OCI-LY7 (cell line): Measurements from ENCODE around the gene SP1. TPM values are rescaled to one million over a fixed set of nuclear protein-coding genes. Genes with fewer than 3 reads are reported as not detected.
"Not testable (repeated sequence)": the region's sequence is repeated elsewhere in the genome, so short reads cannot be mapped to it uniquely, and the experiment has no call there.

ENCODE experiments used
- BruUV-seq: library from RNA; stranded (reverse); fragments of 400-500 nt; replicated peaks from 2 replicates; lab custom pipeline; 2021; lab: Mats Ljungman, UMichigan
- CTCF ChIA-PET: fragments of 300-600 bp; sonication (Branson Sonifier 250); formaldehyde crosslinking; loops from one replicate; lab custom pipeline; 2022; ENCODE audit warnings: antibody characterized with exemption; ENCODE audit not compliant: unreplicated experiment; lab: Charles Lee
- POLR2A ChIA-PET: fragments of 300-600 bp; sonication (Branson Sonifier 250); formaldehyde crosslinking; loops from one replicate; lab custom pipeline; 2022; ENCODE audit warnings: antibody characterized with exemption; lab: Charles Lee
- DNase-seq: peaks from one replicate; pipeline ENCODE4 v3.0.0-alpha.2; 2015; ENCODE audit warnings: low spot score
- H2AFZ ChIP-seq: fragments of 200-600 bp; sonication (generic), shearing (Covaris generic); 2 replicates; pipeline ENCODE4 v1.6.1; 2014; ENCODE audit warnings: mild to moderate bottlenecking, antibody characterized with exemption, low read length, moderate library complexity
- H3K27ac ChIP-seq: fragments of 200-600 bp; sonication (generic); 2 replicates; pipeline ENCODE4 v1.5.1; 2014; ENCODE audit warnings: mixed run types, low read depth, mild to moderate bottlenecking, moderate library complexity, low read length, inconsistent platforms; ENCODE audit not compliant: poor library complexity, severe bottlenecking
- H3K36me3 ChIP-seq: fragments of 200-600 bp; sonication (generic); 2 replicates; pipeline ENCODE4 v1.6.1; 2014; ENCODE audit warnings: mild to moderate bottlenecking, antibody characterized with exemption, low read length, moderate library complexity, mixed read lengths; ENCODE audit not compliant: insufficient read depth
- H3K4me1 ChIP-seq: fragments of 200-600 bp; sonication (generic); 2 replicates; pipeline ENCODE4 v1.5.1; 2014; ENCODE audit warnings: mild to moderate bottlenecking, low read length; ENCODE audit not compliant: insufficient read depth, poor library complexity, severe bottlenecking
- H3K4me2 ChIP-seq: fragments of 200-600 bp; sonication (generic); 2 replicates; pipeline ENCODE4 v1.6.1; 2014; ENCODE audit warnings: mild to moderate bottlenecking, low read length
- H3K4me3 ChIP-seq: fragments of 200-600 bp; sonication (generic); 2 replicates; pipeline ENCODE4 v1.5.1; 2014; ENCODE audit warnings: mild to moderate bottlenecking, low read depth, low read length; ENCODE audit not compliant: poor library complexity, severe bottlenecking
- H3K79me2 ChIP-seq: fragments of 200-600 bp; sonication (generic); 2 replicates; pipeline ENCODE4 v1.6.1; 2016; ENCODE audit warnings: low read depth, mild to moderate bottlenecking, low read length, moderate library complexity, mixed read lengths; ENCODE audit not compliant: insufficient read depth
- H3K9me2 ChIP-seq: fragments of 200-600 bp; sonication (generic); 2 replicates; pipeline ENCODE4 v1.6.1; 2016; ENCODE audit warnings: mild to moderate bottlenecking, low read length, mixed read lengths; ENCODE audit not compliant: insufficient read depth
- H3K9me3 ChIP-seq: fragments of 200-600 bp; sonication (generic); 2 replicates; pipeline ENCODE4 v1.6.1; 2014; ENCODE audit warnings: mild to moderate bottlenecking, mixed run types, low read length, mixed read lengths
- H4K20me1 ChIP-seq: fragments of 200-600 bp; sonication (generic); 2 replicates; pipeline ENCODE4 v1.6.1; 2014; ENCODE audit warnings: mild to moderate bottlenecking, antibody characterized with exemption, low read length, moderate library complexity, mixed read lengths; ENCODE audit not compliant: insufficient read depth
- EZH2phosphoT487 ChIP-seq: fragments of 200-600 bp; sonication (generic); IDR thresholded peaks from 2 replicates; pipeline ENCODE4 v1.6.1; 2018; ENCODE audit warnings: low read depth, borderline replicate concordance, mild to moderate bottlenecking, mixed run types, antibody characterized with exemption, low read length, moderate library complexity, mixed read lengths
- intact Hi-C: fragments of 100-400 bp; cut with micrococcal nuclease; formaldehyde crosslinking; loops from one replicate; pipeline ENCODE4 v1.10.0; 2022; ENCODE audit not compliant: unreplicated experiment
- total RNA-seq, 2 experiments: library from RNA; depleted of rRNA in 1 of 2; stranded (reverse); fragments of >200 nt in 1 of 2; shearing (Covaris generic) in 1 of 2; gene quantifications; 2 replicates each; pipeline ENCODE4 v1.2.3, GENCODE V29; 2014 to 2022
- TF ChIP-seq, protein P1 (sequence below): fragments of 200-600 bp; sonication (generic); conservative IDR thresholded peaks from 2 replicates; pipeline ENCODE4 v1.5.1; 2014; ENCODE audit warnings: mild to moderate bottlenecking, antibody characterized with exemption, low read length, moderate library complexity, mixed read lengths

The SP1 gene
- total RNA-seq, 2 experiments from 2014 or later: 58.9 to 83.9 TPM

DNA sequence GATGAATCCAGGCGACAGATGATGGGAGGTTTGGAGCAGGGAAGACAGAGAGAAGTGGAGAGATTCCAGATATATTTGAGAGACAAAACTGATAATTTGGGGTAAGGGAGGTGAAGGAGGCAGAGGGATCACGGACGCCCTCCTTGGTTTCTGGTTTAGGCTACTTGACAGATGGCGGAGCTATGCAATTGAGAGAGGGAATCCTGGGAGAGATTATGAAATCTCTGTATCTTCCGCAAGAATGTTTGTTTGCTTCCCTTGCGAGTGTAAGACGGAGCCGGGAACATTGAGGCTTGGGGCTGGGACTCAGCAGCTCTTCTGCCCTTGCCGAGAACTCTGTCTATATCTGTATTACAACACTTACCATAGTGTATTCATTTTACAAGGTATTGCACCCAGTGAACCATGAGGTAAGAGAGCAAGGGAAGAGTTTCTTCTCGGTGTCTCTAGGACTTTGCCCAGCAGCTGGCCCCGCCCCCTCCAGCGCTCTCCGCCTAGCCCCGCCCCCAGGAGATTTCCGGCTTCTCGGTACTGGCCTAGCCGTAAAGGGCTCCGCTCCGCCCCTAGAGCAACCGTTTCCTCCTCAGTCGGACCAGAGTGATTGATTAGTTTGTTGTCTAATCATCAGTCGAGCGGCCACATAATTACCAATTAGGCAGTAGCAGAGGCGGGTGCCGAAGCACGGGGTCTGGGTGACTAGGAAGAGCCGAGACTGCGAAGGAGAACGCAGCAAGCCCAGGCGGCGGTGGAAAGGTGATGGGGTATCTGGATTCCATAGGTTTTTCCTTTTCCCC lies 61.3 kb downstream of the SP1 start, which contains the start of gene PRR13:
Gene PRR13 (plus strand): TSS at position 695 of the 794 bp plus-strand sequence. CDS start 981 bp downstream, outside the sequence.
- TF ChIP-seq, protein P1, sequence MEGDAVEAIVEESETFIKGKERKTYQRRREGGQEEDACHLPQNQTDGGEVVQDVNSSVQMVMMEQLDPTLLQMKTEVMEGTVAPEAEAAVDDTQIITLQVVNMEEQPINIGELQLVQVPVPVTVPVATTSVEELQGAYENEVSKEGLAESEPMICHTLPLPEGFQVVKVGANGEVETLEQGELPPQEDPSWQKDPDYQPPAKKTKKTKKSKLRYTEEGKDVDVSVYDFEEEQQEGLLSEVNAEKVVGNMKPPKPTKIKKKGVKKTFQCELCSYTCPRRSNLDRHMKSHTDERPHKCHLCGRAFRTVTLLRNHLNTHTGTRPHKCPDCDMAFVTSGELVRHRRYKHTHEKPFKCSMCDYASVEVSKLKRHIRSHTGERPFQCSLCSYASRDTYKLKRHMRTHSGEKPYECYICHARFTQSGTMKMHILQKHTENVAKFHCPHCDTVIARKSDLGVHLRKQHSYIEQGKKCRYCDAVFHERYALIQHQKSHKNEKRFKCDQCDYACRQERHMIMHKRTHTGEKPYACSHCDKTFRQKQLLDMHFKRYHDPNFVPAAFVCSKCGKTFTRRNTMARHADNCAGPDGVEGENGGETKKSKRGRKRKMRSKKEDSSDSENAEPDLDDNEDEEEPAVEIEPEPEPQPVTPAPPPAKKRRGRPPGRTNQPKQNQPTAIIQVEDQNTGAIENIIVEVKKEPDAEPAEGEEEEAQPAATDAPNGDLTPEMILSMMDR: no peak
- TF ChIP-seq EZH2phosphoT487: no peak
- ChIA-PET CTCF (interaction anchor here (0.7 kb wide), 2 partner anchors 19 to 117 kb away, joined by 3 to 4 read pairs; no protein-coding TSS in a partner anchor), POLR2A (interaction anchor here (0.6 to 1.1 kb wide), 8 partner anchors 12 to 187 kb away, joined by 3 to 5 read pairs (median 3); partner anchors contain the start of genes AAAS and TARBP2)
- Histone ChIP-seq H3K4me2 (peak within 1 kb of the TSS; percentile 74), H3K9me2 (no peaks in the 10 kb centered on the region), H3K36me3 (peaks cover 31% of the 10 kb centered on the region), H2AFZ (peak within 1 kb of the TSS; percentile 86), H3K4me1 (peaks cover 23% of the 10 kb centered on the region), H3K79me2 (peaks cover 26% of the 10 kb centered on the region), H3K27ac (peak within 1 kb of the TSS; percentile 65), H3K9me3 (no peaks in the 10 kb centered on the region), H4K20me1 (no peaks in the 10 kb centered on the region), H3K4me3 (peak within 1 kb of the TSS; percentile 99)
- BruUV-seq: no TSS peak
- peak; percentile 100 for DNase-seq
- intact Hi-C loops: no loop called here

DNA sequence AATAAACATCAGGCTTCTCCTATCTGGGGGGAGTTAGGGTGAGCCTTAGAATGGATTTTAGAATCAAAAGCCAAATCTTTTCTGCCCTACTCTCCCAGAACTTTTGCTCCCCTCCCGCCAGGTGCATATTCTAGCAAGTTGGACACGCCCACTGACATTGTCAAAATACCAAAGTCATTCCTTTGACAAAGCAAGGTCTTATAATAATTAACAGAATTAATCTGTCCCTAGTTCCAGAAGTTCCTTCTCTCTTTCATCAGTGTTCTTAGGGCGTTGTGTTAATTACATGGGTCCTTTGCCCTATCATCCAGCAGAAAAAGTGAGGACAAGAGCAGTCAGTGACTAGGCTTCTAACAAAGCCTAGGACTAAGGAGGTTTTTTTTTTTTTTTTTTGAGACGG lies 64.0 kb downstream of the SP1 start:
- Histone ChIP-seq H4K20me1 (no peaks in the 10 kb centered on the region), H3K4me2 (peak overlapping the region; percentile 73), H3K4me3 (no peak overlapping the region), H3K9me3 (no peaks in the 10 kb centered on the region), H3K79me2 (peaks cover 26% of the 10 kb centered on the region), H3K36me3 (peaks cover 54% of the 10 kb centered on the region), H2AFZ (no peak overlapping the region), H3K27ac (no peak overlapping the region), H3K9me2 (no peaks in the 10 kb centered on the region), H3K4me1 (peaks cover 23% of the 10 kb centered on the region)
- TF ChIP-seq, protein P1: no peak
- TF ChIP-seq EZH2phosphoT487: no peak
- no TSS peak for BruUV-seq
- ChIA-PET CTCF (no interaction called here), POLR2A (interaction anchor here (0.8 kb wide), 1 partner anchor 22 kb away, joined by 3 read pairs; no protein-coding TSS in a partner anchor)
- DNase-seq: no peak
- intact Hi-C loops: no loop called here

DNA sequence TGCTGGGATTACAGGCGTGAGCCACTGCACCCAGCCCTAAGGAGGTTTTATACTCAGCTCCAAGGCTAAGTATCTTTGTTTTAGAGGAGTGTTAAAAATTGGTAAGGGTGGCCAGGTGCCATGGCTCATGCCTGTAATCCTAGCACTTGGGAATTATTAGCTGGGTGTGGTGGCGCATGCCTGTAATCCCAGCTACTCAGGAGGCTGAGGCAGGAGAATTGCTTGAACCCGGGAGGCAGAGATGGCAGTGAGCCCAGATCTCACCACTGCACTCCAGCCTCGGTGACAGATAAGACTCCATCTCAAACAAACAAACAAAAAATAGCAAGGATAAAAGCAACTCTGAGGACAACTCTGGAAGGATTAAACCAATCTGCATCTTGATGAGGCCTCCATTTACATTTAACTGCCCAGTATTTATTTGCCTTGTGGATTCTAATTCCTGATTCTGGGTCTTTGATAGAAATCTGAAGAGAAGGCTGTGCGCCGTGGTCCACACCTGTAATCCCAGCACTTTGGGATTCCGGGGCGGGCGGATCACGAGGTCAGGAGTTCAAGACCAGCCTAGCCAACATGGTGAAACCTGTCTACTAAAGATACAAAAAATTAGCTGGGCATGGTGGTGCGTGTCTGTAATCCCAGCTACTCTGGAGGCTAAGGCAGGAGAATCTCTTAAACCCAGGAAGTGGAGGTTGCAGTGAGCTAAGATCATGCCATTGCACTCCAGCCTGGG lies 64.8 kb downstream of the SP1 start:
- CTCF ChIA-PET, H3K9me3 ChIP-seq, DNase-seq, H4K20me1 ChIP-seq, BruUV-seq, H3K4me2 ChIP-seq, H3K4me3 ChIP-seq, H2AFZ ChIP-seq, H3K27ac ChIP-seq, intact Hi-C loops, H3K9me2 ChIP-seq: not testable (repeated sequence)
- POLR2A ChIA-PET: interaction anchor here (0.6 to 1.0 kb wide), 6 partner anchors 10 to 477 kb away, joined by 3 to 4 read pairs (median 3); no protein-coding TSS in a partner anchor
- Histone ChIP-seq H3K4me1 (peaks cover 23% of the 10 kb centered on the region), H3K36me3 (peaks cover 54% of the 10 kb centered on the region), H3K79me2 (peaks cover 26% of the 10 kb centered on the region)
